GM21723 (cell line): Measurements from ENCODE around the gene CAP2.
"Not testable (repeated sequence)": the region's sequence is repeated elsewhere in the genome, so short reads cannot be mapped to it uniquely, and the experiment has no call there.

Source experiments
- ATAC-seq: cut with Tn5 transposase; IDR thresholded peaks from one replicate; pipeline ENCODE4 v1.9.1; 2021; ENCODE audit warnings: mild to moderate bottlenecking, moderate library complexity; ENCODE audit not compliant: unreplicated experiment

CAP2 gene

GRCh38 chr6:17431581-17431980 lies 38.2 kb downstream of the CAP2 start:
- ATAC-seq: no peak

GRCh38 chr6:17432356-17432755 lies 39.0 kb downstream of the CAP2 start:
- ATAC-seq: no peak

GRCh38 chr6:17439243-17439993 lies 46.0 kb downstream of the CAP2 start:
- ATAC-seq: no peak

- ATAC-seq: not testable (repeated sequence)
Observed at GRCh38 chr6:17440811-17441210, 47.4 kb downstream of the CAP2 start.

GRCh38 chr6:17442196-17442595 lies 48.8 kb downstream of the CAP2 start:
- no peak for ATAC-seq

GRCh38 chr6:17446713-17447112 lies 53.3 kb downstream of the CAP2 start:
- peak; percentile 38 for ATAC-seq

GRCh38 chr6:17448165-17448564 lies 54.8 kb downstream of the CAP2 start:
- no peak for ATAC-seq

GRCh38 chr6:17450397-17450796 lies 57.0 kb downstream of the CAP2 start:
- no peak for ATAC-seq

GRCh38 chr6:17450832-17451231 lies 57.4 kb downstream of the CAP2 start:
- no peak for ATAC-seq

GRCh38 chr6:17452096-17452495 lies 58.7 kb downstream of the CAP2 start:
- no peak for ATAC-seq

- ATAC-seq: no peak
Observed at GRCh38 chr6:17454316-17455005, 61.1 kb downstream of the CAP2 start.

GRCh38 chr6:17455919-17456318 lies 62.5 kb downstream of the CAP2 start:
- no peak for ATAC-seq

GRCh38 chr6:17456711-17457110 lies 63.3 kb downstream of the CAP2 start:
- no peak for ATAC-seq

- ATAC-seq: no peak
Observed at GRCh38 chr6:17457405-17457804, 64.0 kb downstream of the CAP2 start.

GRCh38 chr6:17457956-17458355 lies 64.6 kb downstream of the CAP2 start:
- no peak for ATAC-seq

GRCh38 chr6:17458966-17459365 lies 65.6 kb downstream of the CAP2 start:
- no peak for ATAC-seq

- ATAC-seq: no peak
Observed at GRCh38 chr6:17460862-17461261, 67.5 kb downstream of the CAP2 start.

- ATAC-seq: no peak
Observed at GRCh38 chr6:17466147-17466546, 72.8 kb downstream of the CAP2 start.

- ATAC-seq: no peak
Observed at GRCh38 chr6:17466707-17467106, 73.3 kb downstream of the CAP2 start.

- no peak for ATAC-seq
Observed at GRCh38 chr6:17469006-17469832, 75.8 kb downstream of the CAP2 start.

- peak; percentile 63 for ATAC-seq
Observed at GRCh38 chr6:17470202-17470937, 77.0 kb downstream of the CAP2 start.
